Activated T-cell treated with anti-CD3 and anti-CD28 coated beads, Interleukin-2, amount 50 U/mL, for 4 hours (primary cell): ENCODE results near the gene SLC25A38. TPM values are rescaled to one million over a fixed set of nuclear protein-coding genes. Genes with fewer than 3 reads are reported as not detected.

Experiments
- ATAC-seq, 2 donors: fragments of 200-7000 bp; cut with Tn5 transposase; one replicate each; pipeline ENCODE4 v1.10.0; 2021
- DNase-seq: peaks from one replicate; pipeline ENCODE4 v3.0.0-alpha.2; 2020
- H3K27me3 Mint-ChIP-seq: one replicate; pipeline ENCODE4 v1.8.0; 2021; ENCODE audit warnings: low read depth, mixed read lengths
- H3K36me3 Mint-ChIP-seq: one replicate; pipeline ENCODE4 v1.8.0; 2022; ENCODE audit warnings: mixed read lengths; ENCODE audit not compliant: insufficient read depth
- H3K4me1 Mint-ChIP-seq: one replicate; pipeline ENCODE4 v1.8.0; 2021; ENCODE audit warnings: low read depth, mixed read lengths
- H3K4me3 Mint-ChIP-seq: one replicate; pipeline ENCODE4 v1.8.0; 2021; ENCODE audit warnings: mild to moderate bottlenecking, moderate library complexity, mixed read lengths
- H3K9me3 Mint-ChIP-seq: one replicate; pipeline ENCODE4 v1.8.0; 2021; ENCODE audit warnings: mixed read lengths
- total RNA-seq, 3 donors: library from RNA; stranded (reverse); gene quantifications; one replicate each; pipeline ENCODE4 v1.2.1, GENCODE V29; 2021

SLC25A38 gene
- total RNA-seq, 3 donors from 2014 or later = 64.7 to 69.1 (median 65.3) TPM

GRCh38 chr3:39384665-39385000 is 1.5 kb downstream of the SLC25A38 start:
- peak overlapping the region; percentile 99 for H3K4me3 Mint-ChIP-seq
- DNase-seq = no peak
- H3K9me3 Mint-ChIP-seq = no peaks in the 10 kb centered on the region
- peaks cover 14% of the 10 kb centered on the region for H3K36me3 Mint-ChIP-seq
- peaks cover 52% of the 10 kb centered on the region for H3K4me1 Mint-ChIP-seq
- H3K27me3 Mint-ChIP-seq = no peaks in the 10 kb centered on the region
- ATAC-seq = no peak

GRCh38 chr3:39385456-39386090 is 2.4 kb downstream of the SLC25A38 start:
- Mint-ChIP-seq H3K4me3 (peak overlapping the region; percentile 99), H3K27me3 (no peaks in the 10 kb centered on the region), H3K9me3 (no peaks in the 10 kb centered on the region), H3K36me3 (peaks cover 21% of the 10 kb centered on the region), H3K4me1 (peaks cover 58% of the 10 kb centered on the region)
- ATAC-seq (no peak), DNase-seq (no peak)

- Mint-ChIP-seq H3K27me3 (no peaks in the 10 kb centered on the region), H3K4me1 (peaks cover 60% of the 10 kb centered on the region), H3K36me3 (peaks cover 27% of the 10 kb centered on the region), H3K4me3 (no peak overlapping the region), H3K9me3 (no peaks in the 10 kb centered on the region)
- no peak for DNase-seq
- ATAC-seq = no peak
Observed at GRCh38 chr3:39386318-39386717, 3.1 kb downstream of the SLC25A38 start.

- H3K4me1 Mint-ChIP-seq = peaks cover 59% of the 10 kb centered on the region
- H3K36me3 Mint-ChIP-seq = peaks cover 34% of the 10 kb centered on the region
- no peak for DNase-seq
- ATAC-seq = no peak
- no peaks in the 10 kb centered on the region for H3K27me3 Mint-ChIP-seq
- peak overlapping the region; percentile 22 for H3K4me3 Mint-ChIP-seq
- no peaks in the 10 kb centered on the region for H3K9me3 Mint-ChIP-seq
Observed at GRCh38 chr3:39387411-39387975, 4.3 kb downstream of the SLC25A38 start.

- no peak overlapping the region for H3K4me3 Mint-ChIP-seq
Observed at GRCh38 chr3:39388153-39388552, 5.0 kb downstream of the SLC25A38 start.

GRCh38 chr3:39388741-39389248 is 5.6 kb downstream of the SLC25A38 start:
- H3K4me1 Mint-ChIP-seq = peaks cover 59% of the 10 kb centered on the region
- peaks cover 38% of the 10 kb centered on the region for H3K36me3 Mint-ChIP-seq
- ATAC-seq (no peak), DNase-seq (no peak)
- H3K27me3 Mint-ChIP-seq = no peaks in the 10 kb centered on the region
- no peaks in the 10 kb centered on the region for H3K9me3 Mint-ChIP-seq
- H3K4me3 Mint-ChIP-seq = peak overlapping the region; percentile 37

More at GRCh38 chr3:39388153-39388552, 5.0 kb downstream of the SLC25A38 start:
- no peak for ATAC-seq
- Mint-ChIP-seq H3K27me3 (no peaks in the 10 kb centered on the region), H3K36me3 (peaks cover 34% of the 10 kb centered on the region), H3K4me1 (peaks cover 59% of the 10 kb centered on the region), H3K9me3 (no peaks in the 10 kb centered on the region)
- no peak for DNase-seq

GRCh38 chr3:39390181-39390580 is 7.0 kb downstream of the SLC25A38 start:
- no peaks in the 10 kb centered on the region for H3K9me3 Mint-ChIP-seq
- H3K36me3 Mint-ChIP-seq = peaks cover 50% of the 10 kb centered on the region
- ATAC-seq (no peak), DNase-seq (no peak)
- peaks cover 52% of the 10 kb centered on the region for H3K4me1 Mint-ChIP-seq
- H3K4me3 Mint-ChIP-seq = no peak overlapping the region
- H3K27me3 Mint-ChIP-seq = no peaks in the 10 kb centered on the region

GRCh38 chr3:39396690-39397089 is 13.5 kb downstream of the SLC25A38 start:
- Mint-ChIP-seq H3K4me1 (no peaks in the 10 kb centered on the region), H3K36me3 (peaks cover 60% of the 10 kb centered on the region), H3K4me3 (no peak overlapping the region), H3K27me3 (no peaks in the 10 kb centered on the region), H3K9me3 (no peaks in the 10 kb centered on the region)
- ATAC-seq = no peak
- DNase-seq = no peak

GRCh38 chr3:39398700-39399099 is 15.5 kb downstream of the SLC25A38 start:
- DNase-seq (no peak), ATAC-seq (no peak)
- no peak overlapping the region for H3K4me3 Mint-ChIP-seq
- no peaks in the 10 kb centered on the region for H3K4me1 Mint-ChIP-seq
- H3K36me3 Mint-ChIP-seq = peaks cover 54% of the 10 kb centered on the region
- H3K9me3 Mint-ChIP-seq = no peaks in the 10 kb centered on the region
- H3K27me3 Mint-ChIP-seq = no peaks in the 10 kb centered on the region

- Mint-ChIP-seq H3K36me3 (peaks cover 34% of the 10 kb centered on the region), H3K4me3 (no peak overlapping the region), H3K27me3 (no peaks in the 10 kb centered on the region), H3K9me3 (no peaks in the 10 kb centered on the region), H3K4me1 (peaks cover 4% of the 10 kb centered on the region)
- ATAC-seq (no peak), DNase-seq (no peak)
Observed at GRCh38 chr3:39401983-39402382, 18.8 kb downstream of the SLC25A38 start.

GRCh38 chr3:39404943-39405686 is 21.9 kb downstream of the SLC25A38 start:
- DNase-seq (no peak), ATAC-seq (no peak)
- Mint-ChIP-seq H3K36me3 (peaks cover 36% of the 10 kb centered on the region), H3K27me3 (no peaks in the 10 kb centered on the region), H3K4me3 (peak overlapping the region; percentile 88), H3K4me1 (peaks cover 21% of the 10 kb centered on the region), H3K9me3 (no peaks in the 10 kb centered on the region)

GRCh38 chr3:39405687-39406367 is 22.7 kb downstream of the SLC25A38 start:
- Mint-ChIP-seq H3K9me3 (no peaks in the 10 kb centered on the region), H3K4me3 (peak overlapping the region; percentile 88), H3K4me1 (peaks cover 29% of the 10 kb centered on the region), H3K36me3 (peaks cover 36% of the 10 kb centered on the region), H3K27me3 (no peaks in the 10 kb centered on the region)
- no peak for DNase-seq
- ATAC-seq = no peak

GRCh38 chr3:39406368-39407258 is 23.4 kb downstream of the SLC25A38 start, which contains the start of gene RPSA:
Gene RPSA (plus strand): TSS chr3:39406720. CDS start chr3:39407654, 934 bp downstream.
- Mint-ChIP-seq H3K9me3 (no peaks in the 10 kb centered on the region), H3K27me3 (no peaks in the 10 kb centered on the region), H3K4me1 (peaks cover 36% of the 10 kb centered on the region), H3K36me3 (peaks cover 40% of the 10 kb centered on the region), H3K4me3 (peak within 1 kb of the TSS; percentile 88)
- peak; percentile 94 for DNase-seq
- peak; percentile 93 to 94 for ATAC-seq
